Measurements from ENCODE around the gene COL17A1. TPM values are rescaled to one million over a fixed set of nuclear protein-coding genes. Genes with fewer than 3 reads are reported as not detected.

The COL17A1 gene
- total RNA-seq, 1 donor from 2014 or later: 0.32 TPM

- H3K27ac ChIP-seq: no peak overlapping the region
- H3K36me3 ChIP-seq: peaks cover 28% of the 10 kb centered on the region
- no peaks in the 10 kb centered on the region for H3K27me3 ChIP-seq (ENCODE audit: low read depth)
- intact Hi-C loops (cut with DNase I): no loop called here
- no peaks in the 10 kb centered on the region for H3K9me3 ChIP-seq
- TF ChIP-seq CTCF (IDR thresholded peaks at IDR 0.05): no peak
- H3K4me1 ChIP-seq: peaks cover 21% of the 10 kb centered on the region
- no peak for ATAC-seq
- DNase-seq: no peak
- no peak overlapping the region for H3K4me3 ChIP-seq
Observed at GRCh38 chr10:103990121-103990520, 95.6 kb downstream of the COL17A1 start.

- TF ChIP-seq CTCF (IDR thresholded peaks at IDR 0.05): no peak
- DNase-seq (no peak), ATAC-seq (peak in 1 of 2 donors; percentile 18)
- Histone ChIP-seq H3K4me3 (no peak overlapping the region), H3K36me3 (peaks cover 2% of the 10 kb centered on the region), H3K9me3 (no peaks in the 10 kb centered on the region), H3K27ac (no peak overlapping the region), H3K4me1 (peaks cover 47% of the 10 kb centered on the region), H3K27me3 (ENCODE audit: low read depth) (no peaks in the 10 kb centered on the region)
- intact Hi-C loops (cut with DNase I): no loop called here
Observed at GRCh38 chr10:103986360-103986759, 99.3 kb downstream of the COL17A1 start.

DNA sequence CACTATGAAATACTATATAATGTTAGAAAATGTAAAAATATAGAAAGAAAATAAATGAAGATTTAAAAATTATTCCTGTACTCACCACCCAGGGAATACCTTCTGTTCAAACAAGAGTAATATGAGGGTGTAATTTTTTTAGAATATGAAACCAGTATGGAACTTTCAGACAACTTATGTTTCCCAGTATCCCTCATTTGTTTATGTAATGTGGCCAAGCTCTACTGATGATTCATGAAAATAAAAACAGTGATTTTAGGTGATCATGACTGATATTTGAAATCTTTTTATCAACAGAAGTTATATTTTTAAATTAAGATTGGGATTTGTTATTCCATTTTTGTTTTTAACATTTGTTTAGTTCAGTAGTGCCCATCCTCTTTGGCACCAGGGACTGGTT is 100.0 kb downstream of the COL17A1 start:
- Histone ChIP-seq H3K27me3 (ENCODE audit: low read depth) (no peaks in the 10 kb centered on the region), H3K4me3 (no peak overlapping the region), H3K4me1 (peaks cover 47% of the 10 kb centered on the region), H3K9me3 (no peaks in the 10 kb centered on the region), H3K27ac (no peak overlapping the region), H3K36me3 (no peaks in the 10 kb centered on the region)
- DNase-seq: no peak
- intact Hi-C loops (cut with DNase I): no loop called here
- TF ChIP-seq CTCF (IDR thresholded peaks at IDR 0.05): no peak
- ATAC-seq: no peak

GRCh38 chr10:103983367-103983911 is 102.2 kb downstream of the COL17A1 start:
- H3K4me1 ChIP-seq: peaks cover 50% of the 10 kb centered on the region
- H3K36me3 ChIP-seq: no peaks in the 10 kb centered on the region

GRCh38 chr10:103982639-103983038 is 103.0 kb downstream of the COL17A1 start:
- Histone ChIP-seq H3K36me3 (no peaks in the 10 kb centered on the region), H3K27me3 (ENCODE audit: low read depth) (no peaks in the 10 kb centered on the region), H3K27ac (no peak overlapping the region), H3K9me3 (no peaks in the 10 kb centered on the region), H3K4me1 (peaks cover 51% of the 10 kb centered on the region), H3K4me3 (no peak overlapping the region)
- DNase-seq: no peak
- ATAC-seq: no peak
- TF ChIP-seq CTCF (IDR thresholded peaks at IDR 0.05): no peak
- intact Hi-C loops (cut with DNase I): no loop called here

More at GRCh38 chr10:103983367-103983911, 102.2 kb downstream of the COL17A1 start:
- Histone ChIP-seq H3K27me3 (ENCODE audit: low read depth) (no peaks in the 10 kb centered on the region), H3K9me3 (no peaks in the 10 kb centered on the region), H3K27ac (no peak overlapping the region), H3K4me3 (no peak overlapping the region)
- intact Hi-C loops (cut with DNase I): no loop called here
- no peak for TF ChIP-seq CTCF (IDR thresholded peaks at IDR 0.05)
- DNase-seq (no peak), ATAC-seq (peak; percentile 41)

Small RNA genes within 50 kb of the gene (microRNA-seq; reads per million reads assigned to microRNA genes)
- gene MIR936 (ENCODE audit: borderline number of aligned reads): not detected

Other genes with a start within 250 kb of the COL17A1 start
- gene SH3PXD2A, start 230.3 kb downstream of the COL17A1 start, total RNA-seq: 34.8 TPM
- 37.0 TPM for gene STN1, start 167.7 kb downstream of the COL17A1 start, total RNA-seq
- 45.5 TPM for gene SLK, start 118.7 kb downstream of the COL17A1 start, total RNA-seq
- gene SFR1, start 36.3 kb upstream of the COL17A1 start, total RNA-seq: 7.4 TPM
- gene CFAP43, start 146.5 kb upstream of the COL17A1 start, total RNA-seq: 12.9 TPM
- 133 TPM for gene GSTO1, start 169.0 kb upstream of the COL17A1 start, total RNA-seq
- 7.8 TPM for gene GSTO2, start 183.3 kb upstream of the COL17A1 start, total RNA-seq

All from lower lobe of right lung (tissue), 2 donors.